Mammary epithelial cell (primary cell): ENCODE data around the gene DRGX.

Experiments
- EZH2 ChIP-seq: IDR thresholded peaks from 2 replicates; pipeline ENCODE4 v1.6.1; 2012; ENCODE audit warnings: low read length, inconsistent platforms, borderline replicate concordance
- TF ChIP-seq, protein P1 (sequence below), 2 donors: IDR thresholded peaks in 1 of 2; conservative IDR thresholded peaks in 1 of 2; 2 replicates each; pipeline ENCODE4 v1.5.1; 2011 to 2012; ENCODE audit warnings: inconsistent platforms in 2 of 2, low read length in 2 of 2, mild to moderate bottlenecking in 2 of 2, control low read depth in 1 of 2, low read depth in 1 of 2; ENCODE audit not compliant: insufficient read depth in 1 of 2; ENCODE audit errors: extremely low read depth in 1 of 2

GRCh38 chr10:49331431-49331830, 64.5 kb downstream of the DRGX start:
- TF ChIP-seq, protein P1, sequence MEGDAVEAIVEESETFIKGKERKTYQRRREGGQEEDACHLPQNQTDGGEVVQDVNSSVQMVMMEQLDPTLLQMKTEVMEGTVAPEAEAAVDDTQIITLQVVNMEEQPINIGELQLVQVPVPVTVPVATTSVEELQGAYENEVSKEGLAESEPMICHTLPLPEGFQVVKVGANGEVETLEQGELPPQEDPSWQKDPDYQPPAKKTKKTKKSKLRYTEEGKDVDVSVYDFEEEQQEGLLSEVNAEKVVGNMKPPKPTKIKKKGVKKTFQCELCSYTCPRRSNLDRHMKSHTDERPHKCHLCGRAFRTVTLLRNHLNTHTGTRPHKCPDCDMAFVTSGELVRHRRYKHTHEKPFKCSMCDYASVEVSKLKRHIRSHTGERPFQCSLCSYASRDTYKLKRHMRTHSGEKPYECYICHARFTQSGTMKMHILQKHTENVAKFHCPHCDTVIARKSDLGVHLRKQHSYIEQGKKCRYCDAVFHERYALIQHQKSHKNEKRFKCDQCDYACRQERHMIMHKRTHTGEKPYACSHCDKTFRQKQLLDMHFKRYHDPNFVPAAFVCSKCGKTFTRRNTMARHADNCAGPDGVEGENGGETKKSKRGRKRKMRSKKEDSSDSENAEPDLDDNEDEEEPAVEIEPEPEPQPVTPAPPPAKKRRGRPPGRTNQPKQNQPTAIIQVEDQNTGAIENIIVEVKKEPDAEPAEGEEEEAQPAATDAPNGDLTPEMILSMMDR (conservative IDR thresholded peaks at IDR 0.05 in 1 of 2, IDR thresholded peaks at IDR 0.05 in 1 of 2; ENCODE audit: extremely low read depth in 1 of 2, insufficient read depth in 1 of 2, low read depth in 1 of 2, low read length in 2 of 2) = no peak
- no peak for TF ChIP-seq EZH2
